ENCODE measurements around the gene TNFRSF14. TPM values are rescaled to one million over a fixed set of nuclear protein-coding genes. Genes with fewer than 3 reads are reported as not detected.

The TNFRSF14 gene
- total RNA-seq, 1 experiment from 2014 or later: 1.5 TPM

DNA sequence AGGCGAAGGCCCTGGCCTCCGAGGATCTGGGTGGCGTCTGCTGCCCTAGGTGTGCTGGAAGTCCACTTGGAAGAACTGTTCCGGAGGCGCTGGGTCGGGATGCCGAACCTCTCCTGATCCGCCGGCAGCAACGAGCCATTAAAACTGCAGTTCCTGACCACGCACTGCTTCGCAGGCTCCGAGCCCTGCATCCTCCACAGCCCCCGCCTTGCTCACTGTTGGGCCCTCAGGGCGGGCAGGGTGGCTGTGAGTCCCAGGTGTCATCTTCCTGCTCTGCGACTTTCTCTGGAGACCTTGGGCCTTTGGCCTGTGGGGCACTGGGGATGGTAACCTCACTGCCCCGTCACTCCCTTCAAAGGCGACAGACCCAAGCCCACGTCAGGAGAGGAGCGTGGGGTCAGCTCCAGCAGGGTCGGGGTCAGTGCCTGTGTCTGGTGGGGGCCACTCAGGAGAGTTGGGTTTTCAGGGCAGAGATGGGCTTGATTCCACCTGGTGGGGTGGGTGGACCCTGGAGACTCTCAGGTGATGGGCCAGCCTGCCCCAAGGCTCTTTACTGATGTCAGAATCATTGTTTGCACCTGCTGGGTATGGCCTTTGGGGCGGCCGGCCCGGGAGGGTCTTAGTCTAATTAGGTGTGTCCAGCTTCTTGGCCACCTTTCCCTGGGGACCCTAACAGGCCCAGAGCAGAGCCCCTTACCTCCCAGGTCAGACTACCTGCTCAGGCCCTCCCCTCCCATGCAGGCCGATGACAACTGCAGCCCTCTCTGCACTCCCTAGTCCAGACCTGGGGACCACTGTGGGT is 33.5 kb downstream of the TNFRSF14 start:
- CTCF ChIA-PET: no interaction called here
- no peaks in the 10 kb centered on the region for H3K4me1 Mint-ChIP-seq (ENCODE audit: low read depth, unreplicated experiment)
- no peaks in the 10 kb centered on the region for H3K27me3 ChIP-seq (replicated peaks; ENCODE audit: control insufficient read depth, insufficient read depth, low read length)
- H3K4me3 ChIP-seq (ENCODE audit: low read depth, low read length): no peak overlapping the region
- no peaks in the 10 kb centered on the region for H3K27me3 Mint-ChIP-seq (ENCODE audit: insufficient read depth, unreplicated experiment)
- H3K36me3 ChIP-seq (ENCODE audit: control insufficient read depth, insufficient read depth, low read length): no peaks in the 10 kb centered on the region
- intact Hi-C loops (cut with micrococcal nuclease; ENCODE audit: unreplicated experiment): loop anchor here (5.0 kb wide), 1 partner anchor 62 kb away; the partner anchor contains the start of gene PANK4
- H3K27ac Mint-ChIP-seq (ENCODE audit: unreplicated experiment): no peak overlapping the region
- peak in 1 of 2 experiments; percentile 31 for DNase-seq
- H3K36me3 Mint-ChIP-seq (ENCODE audit: insufficient read depth, unreplicated experiment): peaks cover 5% of the 10 kb centered on the region
- no peak overlapping the region for H3K4me3 Mint-ChIP-seq (ENCODE audit: unreplicated experiment)
- peaks cover 6% of the 10 kb centered on the region; the same call in 1 of the 2 replicates for H3K4me1 ChIP-seq
- no peaks in the 10 kb centered on the region for H3K9me3 Mint-ChIP-seq (ENCODE audit: unreplicated experiment)
- POLR2A ChIA-PET: no interaction called here
- no TSS peak for BruUV-seq (replicated peaks)
- TF ChIP-seq CTCF (IDR thresholded peaks at IDR 0.05; ENCODE audit: insufficient read depth in 1 of 2, low read depth in 1 of 2, low read length in 1 of 2, severe bottlenecking in 1 of 2, unreplicated experiment in 1 of 2): no peak
- H3K9me3 ChIP-seq: no peaks in the 10 kb centered on the region

- H3K36me3 Mint-ChIP-seq (ENCODE audit: insufficient read depth, unreplicated experiment): peaks cover 5% of the 10 kb centered on the region
- BruUV-seq (replicated peaks): no TSS peak
- POLR2A ChIA-PET: no interaction called here
Observed at GRCh38 chr1:2590233-2591141, 34.3 kb downstream of the TNFRSF14 start.

More at GRCh38 chr1:2590233-2591141, 34.3 kb downstream of the TNFRSF14 start:
- H3K4me1 ChIP-seq: no peaks in the 10 kb centered on the region; the same call in 1 of the 2 replicates
- no peak overlapping the region for H3K4me3 ChIP-seq (ENCODE audit: low read depth, low read length)
- H3K9me3 ChIP-seq: no peaks in the 10 kb centered on the region
- Mint-ChIP-seq H3K4me1 (ENCODE audit: low read depth, unreplicated experiment) (no peaks in the 10 kb centered on the region), H3K9me3 (ENCODE audit: unreplicated experiment) (no peaks in the 10 kb centered on the region), H3K27me3 (ENCODE audit: insufficient read depth, unreplicated experiment) (no peaks in the 10 kb centered on the region), H3K27ac (ENCODE audit: unreplicated experiment) (no peak overlapping the region), H3K4me3 (ENCODE audit: unreplicated experiment) (no peak overlapping the region)
- CTCF ChIA-PET: no interaction called here
- no peak for TF ChIP-seq CTCF (IDR thresholded peaks at IDR 0.05; ENCODE audit: insufficient read depth in 1 of 2, low read depth in 1 of 2, low read length in 1 of 2, severe bottlenecking in 1 of 2, unreplicated experiment in 1 of 2)
- no peaks in the 10 kb centered on the region for H3K27me3 ChIP-seq (replicated peaks; ENCODE audit: control insufficient read depth, insufficient read depth, low read length)
- no peaks in the 10 kb centered on the region for H3K36me3 ChIP-seq (ENCODE audit: control insufficient read depth, insufficient read depth, low read length)
- intact Hi-C loops (cut with micrococcal nuclease; ENCODE audit: unreplicated experiment): no loop called here
- peak in 1 of 2 experiments; percentile 13 for DNase-seq

Data from Caco-2 (cell line).